Large intestine (tissue), 3 donors: ENCODE data around the gene C1R. TPM values are rescaled to one million over a fixed set of nuclear protein-coding genes. Genes with fewer than 3 reads are reported as not detected.
A peak's percentile ranks its signal among the peaks of the same experiment; 100 is the strongest.

ENCODE experiments used
- DNase-seq, 2 donors: peaks; one replicate each; pipeline versions ENCODE4 v3.0.0 to v3.0.0-alpha.2; 2013
- H3K27ac ChIP-seq: one replicate; pipeline ENCODE4 v1.5.1; 2013; ENCODE audit warnings: low read length
- H3K27me3 ChIP-seq: 2 replicates; pipeline ENCODE4 v1.6.1; 2013; ENCODE audit warnings: low read length; ENCODE audit not compliant: control insufficient read depth, insufficient read depth
- H3K36me3 ChIP-seq: 2 replicates; pipeline ENCODE4 v1.6.1; 2013; ENCODE audit warnings: low read length; ENCODE audit not compliant: control insufficient read depth, insufficient read depth
- H3K4me1 ChIP-seq: one replicate; pipeline ENCODE4 v1.6.1; 2013; ENCODE audit warnings: low read length; ENCODE audit not compliant: control insufficient read depth, insufficient read depth
- H3K4me3 ChIP-seq: one replicate; pipeline ENCODE4 v1.5.1; 2013; ENCODE audit warnings: low read length
- H3K9me3 ChIP-seq: one replicate; pipeline ENCODE4 v1.6.1; 2013; ENCODE audit warnings: mild to moderate bottlenecking, low read depth, low read length, moderate library complexity; ENCODE audit not compliant: control insufficient read depth
- WGBS: methylation state at CpG from one replicate; pipeline ENCODE4 v1.1.5; 2013; ENCODE audit warnings: low lambda C conversion rate; ENCODE audit not compliant: insufficient coverage; 5-methylcytosine and 5-hydroxymethylcytosine counted together
- polyA plus RNA-seq: library from polyadenylated mRNA; unstranded; fragments of 120-200 nt; gene quantifications from one replicate; pipeline ENCODE4 v1.2.1, GENCODE V29; 2013

The C1R gene
- polyA plus RNA-seq, 1 donor = 56.5 TPM

DNA sequence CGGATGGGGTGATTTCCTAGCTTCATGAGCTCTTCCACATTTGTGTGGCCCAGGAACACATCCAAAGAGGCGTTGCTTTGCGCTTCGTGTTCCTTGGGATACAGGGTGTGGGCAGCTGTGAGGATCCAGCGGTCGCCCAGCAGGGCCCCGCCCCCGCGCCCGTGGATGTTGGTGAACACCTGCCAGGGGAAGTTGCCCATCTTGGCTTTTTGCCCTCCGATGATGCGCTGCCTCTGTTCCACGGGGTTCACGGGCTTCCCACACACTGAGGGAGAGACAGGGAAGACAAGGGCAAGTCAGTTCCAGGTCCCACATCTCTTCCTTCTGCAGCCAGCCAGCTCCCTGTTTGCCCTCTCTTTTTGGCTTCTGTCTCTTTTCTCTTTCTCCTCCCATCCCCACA, 11.2 kb downstream of the C1R start:
- no CpG with 5 or more reads among the region's 14 CpGs for WGBS
- Histone ChIP-seq H3K27me3 (no peaks in the 10 kb centered on the region), H3K9me3 (peaks cover 17% of the 10 kb centered on the region), H3K36me3 (peaks cover 8% of the 10 kb centered on the region), H3K27ac (no peak overlapping the region), H3K4me3 (no peak overlapping the region), H3K4me1 (peaks cover 3% of the 10 kb centered on the region)
- DNase-seq = no peak

DNA sequence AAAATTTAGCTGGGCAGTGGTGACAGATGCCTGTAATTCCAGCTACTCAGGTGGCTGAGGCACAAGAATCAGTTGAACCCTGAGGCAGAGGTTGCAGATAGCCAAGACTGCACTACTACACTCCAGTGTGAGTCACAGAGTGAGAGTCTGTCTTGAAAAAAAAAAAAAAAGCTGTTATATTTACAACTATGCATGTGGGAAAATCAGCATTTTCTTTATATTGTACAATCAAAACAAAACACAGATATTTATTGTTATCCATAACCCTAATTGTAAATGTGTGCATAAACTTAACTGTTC, 12.5 kb downstream of the C1R start:
- no peak overlapping the region for H3K4me3 ChIP-seq
- no peak for DNase-seq
- peaks cover 3% of the 10 kb centered on the region for H3K4me1 ChIP-seq
- H3K27me3 ChIP-seq = no peaks in the 10 kb centered on the region
- peaks cover 10% of the 10 kb centered on the region for H3K9me3 ChIP-seq
- H3K36me3 ChIP-seq = peaks cover 8% of the 10 kb centered on the region
- no peak overlapping the region for H3K27ac ChIP-seq

DNA sequence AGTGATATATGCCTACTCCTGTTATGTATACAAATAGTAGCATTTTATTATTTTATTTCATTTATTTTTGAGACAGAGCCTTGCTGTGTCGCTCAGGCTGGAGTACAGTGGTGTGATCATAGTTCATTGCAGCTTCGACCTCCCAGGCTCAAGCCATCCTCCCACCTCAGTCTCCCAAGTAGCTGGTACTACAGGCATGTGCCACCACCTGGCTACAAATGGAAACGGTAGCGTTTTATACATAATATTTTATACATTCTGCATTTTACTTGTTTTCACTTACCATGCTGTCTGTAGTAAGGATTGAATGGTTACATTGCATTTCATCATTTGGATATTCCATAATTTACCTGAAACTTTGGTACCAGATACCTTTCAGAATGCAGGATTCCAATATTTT, 14.1 kb downstream of the C1R start:
- Histone ChIP-seq H3K27me3 (no peaks in the 10 kb centered on the region), H3K9me3 (peaks cover 2% of the 10 kb centered on the region), H3K4me1 (peaks cover 3% of the 10 kb centered on the region), H3K27ac (no peak overlapping the region), H3K4me3 (no peak overlapping the region), H3K36me3 (peaks cover 8% of the 10 kb centered on the region)
- WGBS = no CpG with 5 or more reads among the region's 4 CpGs
- DNase-seq = no peak

DNA sequence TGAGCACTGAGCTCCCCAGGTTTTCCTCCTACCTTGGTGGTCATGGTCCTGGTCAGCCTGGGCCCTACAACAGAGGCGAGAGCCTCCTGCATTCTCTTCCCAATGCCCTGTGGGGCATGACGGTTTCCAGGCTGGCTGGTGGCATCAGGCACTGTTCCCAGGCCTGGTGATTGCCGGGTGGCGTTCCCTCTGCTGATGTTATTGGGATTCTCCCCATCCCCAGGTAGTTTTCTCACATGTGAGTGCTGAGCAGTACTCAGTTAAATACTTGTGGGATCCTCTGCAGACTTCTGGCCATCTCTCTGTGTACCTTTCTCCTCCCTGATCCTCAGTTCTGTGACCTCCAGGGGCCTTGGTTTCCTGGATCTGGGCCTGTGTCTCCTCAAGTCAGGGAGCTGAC, 15.8 kb downstream of the C1R start:
- Histone ChIP-seq H3K4me3 (no peak overlapping the region), H3K27me3 (no peaks in the 10 kb centered on the region), H3K36me3 (peaks cover 5% of the 10 kb centered on the region), H3K9me3 (no peaks in the 10 kb centered on the region), H3K27ac (no peak overlapping the region), H3K4me1 (no peaks in the 10 kb centered on the region)
- no peak for DNase-seq
- WGBS = no CpG with 5 or more reads among the region's 4 CpGs

DNA sequence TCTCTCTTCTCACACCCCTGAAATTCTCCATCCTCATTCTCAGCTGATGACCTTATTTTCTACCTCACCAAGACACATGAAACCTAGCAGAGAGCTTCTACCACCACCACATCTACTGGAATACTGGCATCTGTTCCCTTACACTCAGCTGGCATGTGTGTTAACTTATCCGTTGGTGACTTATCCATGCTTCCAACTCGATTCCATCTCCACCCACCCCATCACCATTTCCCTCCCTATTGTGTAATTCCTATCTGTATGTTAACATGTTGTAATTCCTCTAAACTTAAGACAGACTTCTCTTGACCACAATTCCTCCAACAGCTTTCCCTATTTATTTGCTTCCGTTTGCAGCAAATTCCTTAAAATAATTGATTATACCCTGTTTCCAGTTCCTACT, 16.3 kb downstream of the C1R start:
- no peak overlapping the region for H3K27ac ChIP-seq
- H3K4me3 ChIP-seq = no peak overlapping the region
- WGBS = 67% methylated on average over 1 of the region's 3 CpGs
- H3K27me3 ChIP-seq = no peaks in the 10 kb centered on the region
- H3K36me3 ChIP-seq = peaks cover 3% of the 10 kb centered on the region
- no peak for DNase-seq
- H3K4me1 ChIP-seq = no peaks in the 10 kb centered on the region
- H3K9me3 ChIP-seq = no peaks in the 10 kb centered on the region

DNA sequence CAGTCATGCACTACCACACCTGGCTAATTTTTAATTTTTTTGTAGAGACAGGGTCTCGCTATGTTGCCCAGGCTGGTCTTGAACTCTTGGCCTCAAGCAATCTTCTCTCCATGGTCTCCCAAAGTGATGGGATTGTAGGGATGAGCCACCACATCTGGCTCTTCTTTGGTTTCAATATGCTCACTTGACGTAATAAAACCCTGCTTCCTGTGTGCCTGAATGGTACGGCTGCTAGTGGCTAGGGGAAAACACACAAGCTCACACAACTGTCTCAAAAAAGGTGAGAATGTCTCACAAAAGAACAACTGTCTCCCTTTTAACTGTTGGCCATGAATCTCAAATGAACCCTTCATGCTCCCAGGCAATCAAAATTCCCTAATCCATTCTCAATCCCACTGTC, 16.7 kb downstream of the C1R start:
- no peaks in the 10 kb centered on the region for H3K9me3 ChIP-seq
- H3K4me1 ChIP-seq = no peaks in the 10 kb centered on the region
- no peak overlapping the region for H3K4me3 ChIP-seq
- no peaks in the 10 kb centered on the region for H3K27me3 ChIP-seq
- no peak overlapping the region for H3K27ac ChIP-seq
- peaks cover under 1% of the 10 kb centered on the region for H3K36me3 ChIP-seq
- no CpG with 5 or more reads among the region's 3 CpGs for WGBS
- DNase-seq = no peak

DNA sequence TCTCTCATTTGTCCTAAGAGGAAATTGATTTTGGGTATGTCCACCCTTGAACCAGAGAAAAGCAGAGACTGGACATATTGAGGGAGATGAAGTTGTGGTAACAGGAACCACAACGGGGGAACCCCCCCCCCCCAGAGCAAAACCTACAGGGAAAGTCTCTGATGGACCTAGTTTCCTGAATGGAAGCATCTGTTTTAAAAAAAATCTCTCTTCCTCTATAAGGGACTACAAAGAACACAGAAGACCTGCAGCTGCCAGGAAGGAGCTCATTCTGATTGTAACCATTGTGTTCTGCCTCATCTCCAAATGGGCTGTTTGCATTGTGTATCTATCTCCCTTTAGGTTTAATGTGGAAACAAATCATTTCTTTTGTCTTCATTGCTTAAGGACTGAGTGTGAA, 18.3 kb downstream of the C1R start:
- H3K4me3 ChIP-seq = no peak overlapping the region
- peaks cover 7% of the 10 kb centered on the region for H3K4me1 ChIP-seq
- H3K27me3 ChIP-seq = no peaks in the 10 kb centered on the region
- H3K27ac ChIP-seq = no peak overlapping the region
- WGBS = no CpG with 5 or more reads among the region's 1 CpG
- no peak for DNase-seq
- H3K9me3 ChIP-seq = no peaks in the 10 kb centered on the region
- peaks cover 3% of the 10 kb centered on the region for H3K36me3 ChIP-seq

DNA sequence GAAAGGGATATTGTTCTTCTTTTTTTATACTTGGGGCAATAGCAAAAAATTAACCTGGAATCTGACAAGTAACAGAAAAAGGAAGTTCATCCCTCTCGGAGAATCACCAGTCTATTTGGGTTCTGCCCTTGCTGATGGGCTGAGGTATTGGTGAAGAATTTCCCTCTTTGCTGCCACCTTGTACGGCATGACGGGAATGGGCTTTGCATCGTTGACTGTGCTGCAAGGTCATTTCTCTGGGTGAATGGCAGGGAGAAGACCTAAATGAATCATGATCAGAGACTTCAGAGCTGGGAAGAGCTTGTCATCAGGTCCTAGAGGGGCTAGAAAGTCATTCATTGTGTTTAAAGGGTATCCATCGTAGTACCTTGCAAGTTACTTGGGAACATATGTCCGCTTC, 19.7 kb downstream of the C1R start:
- peaks cover 3% of the 10 kb centered on the region for H3K36me3 ChIP-seq
- DNase-seq = no peak
- no peaks in the 10 kb centered on the region for H3K27me3 ChIP-seq
- H3K27ac ChIP-seq = no peak overlapping the region
- peaks cover 12% of the 10 kb centered on the region for H3K4me1 ChIP-seq
- H3K4me3 ChIP-seq = no peak overlapping the region
- no peaks in the 10 kb centered on the region for H3K9me3 ChIP-seq
- no CpG with 5 or more reads among the region's 6 CpGs for WGBS

DNA sequence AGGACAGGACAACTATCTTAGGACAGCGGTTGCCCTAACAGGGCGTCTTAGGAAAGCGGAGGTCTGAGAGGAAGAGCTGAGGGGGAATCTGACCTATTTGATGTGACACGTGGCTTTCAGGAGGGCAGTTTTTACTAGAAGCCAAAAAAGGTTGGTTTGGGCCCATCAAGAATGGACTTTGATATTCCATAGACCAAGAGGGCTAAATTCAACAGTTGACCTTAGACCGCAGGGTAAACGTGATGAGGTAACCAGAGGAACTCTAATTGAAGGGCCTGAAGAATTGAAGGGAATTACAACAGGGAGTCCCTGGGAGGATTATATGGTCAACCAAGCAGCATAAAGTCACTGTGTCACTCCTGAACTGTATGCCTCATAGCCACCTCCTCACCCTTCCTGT, 20.2 kb downstream of the C1R start:
- Histone ChIP-seq H3K4me1 (peaks cover 12% of the 10 kb centered on the region), H3K9me3 (no peaks in the 10 kb centered on the region), H3K4me3 (no peak overlapping the region), H3K27ac (no peak overlapping the region), H3K27me3 (no peaks in the 10 kb centered on the region), H3K36me3 (peaks cover 3% of the 10 kb centered on the region)
- no peak for DNase-seq
- WGBS = 92% methylated on average over 3 of the region's 6 CpGs

DNA sequence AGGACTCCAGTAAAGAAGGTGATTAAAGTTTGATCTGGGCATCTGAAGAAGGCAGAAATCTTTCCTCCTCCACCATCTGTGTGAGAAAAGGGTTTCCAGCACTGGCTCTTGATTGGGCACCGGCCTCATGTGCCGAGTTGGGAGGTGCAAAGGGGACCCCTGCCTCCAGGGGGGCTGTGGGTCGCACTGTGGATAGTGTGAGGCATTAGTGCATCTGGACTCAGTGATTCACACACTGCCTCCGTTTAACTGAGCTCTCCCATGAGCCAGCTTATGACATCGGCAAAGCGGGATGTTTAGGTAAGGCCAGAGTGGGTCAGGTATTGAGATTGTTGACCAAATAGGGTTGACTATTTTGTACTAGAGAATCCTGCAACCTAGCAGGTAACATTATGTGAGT, 22.9 kb downstream of the C1R start:
- peaks cover 6% of the 10 kb centered on the region for H3K36me3 ChIP-seq
- peak overlapping the region; percentile 23 for H3K27ac ChIP-seq

DNA sequence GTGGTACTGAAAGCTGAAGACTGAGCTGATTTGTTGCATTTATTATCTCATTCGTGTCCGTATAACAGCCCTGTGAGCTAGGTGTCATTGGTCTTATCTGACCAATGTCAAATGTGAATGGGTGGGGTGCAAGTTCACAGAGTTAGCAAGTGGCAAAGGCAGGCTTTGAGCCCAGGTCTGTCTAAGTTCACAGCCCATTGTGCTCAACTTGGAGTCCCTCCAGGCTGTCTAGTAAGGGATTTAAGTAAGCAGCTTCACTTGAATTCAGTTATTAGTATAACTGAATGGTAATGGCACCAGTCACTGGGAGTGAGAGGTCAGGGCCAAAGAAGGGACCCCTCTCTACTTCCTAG, 23.3 kb downstream of the C1R start:
- Histone ChIP-seq H3K27me3 (no peaks in the 10 kb centered on the region), H3K36me3 (peaks cover 6% of the 10 kb centered on the region), H3K9me3 (no peaks in the 10 kb centered on the region), H3K27ac (peak overlapping the region; percentile 23), H3K4me3 (no peak overlapping the region), H3K4me1 (peaks cover 12% of the 10 kb centered on the region)
- no CpG with 5 or more reads among the region's 2 CpGs for WGBS
- no peak for DNase-seq

More for the DNA sequence above, 22.9 kb downstream of the C1R start:
- Histone ChIP-seq H3K4me1 (peaks cover 12% of the 10 kb centered on the region), H3K4me3 (no peak overlapping the region), H3K27me3 (no peaks in the 10 kb centered on the region), H3K9me3 (no peaks in the 10 kb centered on the region)
- WGBS = no CpG with 5 or more reads among the region's 6 CpGs
- no peak for DNase-seq
